OCI-LY3 (cell line): ENCODE measurements around the gene ARMC8.

Experiments used
- H2AFZ ChIP-seq: fragments of 200-600, 300-600 bp; shearing (Covaris generic); 2 replicates; pipeline ENCODE4 v1.6.0; 2014; ENCODE audit warnings: antibody characterized with exemption, low read depth, low read length
- H3K27ac ChIP-seq: fragments of 200-600, 300-600 bp; sonication (generic); 2 replicates; pipeline ENCODE4 v1.5.1; 2014; ENCODE audit warnings: mild to moderate bottlenecking, low read length, moderate library complexity, mixed read lengths
- H3K27me3 ChIP-seq: fragments of 200-600, 300-600 bp; sonication (generic); 2 replicates; pipeline ENCODE4 v1.6.1; 2014; ENCODE audit warnings: low read depth, low read length, mixed read lengths
- H3K36me3 ChIP-seq: fragments of 200-600, 300-600 bp; sonication (generic); replicated peaks from 2 replicates; pipeline ENCODE3; 2014; ENCODE audit warnings: low read depth, low read length, mixed read lengths
- H3K4me1 ChIP-seq: fragments of 300-600, 200-600 bp; sonication (generic); 2 replicates; pipeline ENCODE4 v1.6.1; 2014; ENCODE audit warnings: low read length, mixed read lengths
- H3K4me2 ChIP-seq: fragments of 200-600, 300-600 bp; sonication (generic); 2 replicates; pipeline ENCODE4 v1.6.1; 2014; ENCODE audit warnings: low read length, mixed read lengths
- H3K4me3 ChIP-seq: fragments of 300-600, 200-600 bp; sonication (generic); 2 replicates; pipeline ENCODE4 v1.5.1; 2014; ENCODE audit warnings: antibody characterized with exemption, mild to moderate bottlenecking, low read length, moderate library complexity
- H3K79me2 ChIP-seq: fragments of 300-600, 200-600 bp; shearing (Covaris generic); 2 replicates; pipeline ENCODE4 v1.6.1; 2014; ENCODE audit warnings: mild to moderate bottlenecking, low read length, mixed read lengths
- H3K9ac ChIP-seq: fragments of 300-600, 200-600 bp; shearing (Covaris generic); 2 replicates; pipeline ENCODE4 v1.6.0; 2014; ENCODE audit warnings: mild to moderate bottlenecking, low read length, moderate library complexity
- H3K9me3 ChIP-seq: fragments of 200-600, 300-600 bp; shearing (Covaris generic); 2 replicates; pipeline ENCODE4 v1.6.1; 2014; ENCODE audit warnings: low read length, mixed read lengths; ENCODE audit not compliant: insufficient read depth
- H4K20me1 ChIP-seq: fragments of 200-600, 300-600 bp; sonication (generic); 2 replicates; pipeline ENCODE4 v1.6.1; 2016; ENCODE audit warnings: low read length, mixed read lengths; ENCODE audit not compliant: insufficient read depth
- EZH2phosphoT487 ChIP-seq: fragments of 200-600 bp; shearing (Covaris generic); IDR thresholded peaks from 2 replicates; pipeline ENCODE4 v1.6.1; 2018; ENCODE audit warnings: antibody characterized with exemption, mixed run types, low read depth
- TF ChIP-seq, protein P1 (sequence below): fragments of 200-600, 300-600 bp; sonication (generic); IDR thresholded peaks from 2 replicates; pipeline ENCODE4 v1.5.1; 2014; ENCODE audit warnings: antibody characterized with exemption, low read length, low read depth

ARMC8 gene

GRCh38 chr3:138184994-138185393 lies 2.1 kb upstream of the ARMC8 start:
- H3K27ac ChIP-seq = no peak overlapping the region
- peaks cover 13% of the 10 kb centered on the region; the same call in 1 of the 2 replicates for H4K20me1 ChIP-seq
- no peak overlapping the region for H3K4me3 ChIP-seq
- no peak overlapping the region for H2AFZ ChIP-seq
- H3K4me2 ChIP-seq = no peak overlapping the region
- no peaks in the 10 kb centered on the region for H3K9me3 ChIP-seq
- H3K79me2 ChIP-seq = peaks cover 26% of the 10 kb centered on the region
- H3K27me3 ChIP-seq = peaks cover 16% of the 10 kb centered on the region; the same call in 1 of the 2 replicates
- peaks cover 25% of the 10 kb centered on the region for H3K4me1 ChIP-seq
- TF ChIP-seq, protein P1, sequence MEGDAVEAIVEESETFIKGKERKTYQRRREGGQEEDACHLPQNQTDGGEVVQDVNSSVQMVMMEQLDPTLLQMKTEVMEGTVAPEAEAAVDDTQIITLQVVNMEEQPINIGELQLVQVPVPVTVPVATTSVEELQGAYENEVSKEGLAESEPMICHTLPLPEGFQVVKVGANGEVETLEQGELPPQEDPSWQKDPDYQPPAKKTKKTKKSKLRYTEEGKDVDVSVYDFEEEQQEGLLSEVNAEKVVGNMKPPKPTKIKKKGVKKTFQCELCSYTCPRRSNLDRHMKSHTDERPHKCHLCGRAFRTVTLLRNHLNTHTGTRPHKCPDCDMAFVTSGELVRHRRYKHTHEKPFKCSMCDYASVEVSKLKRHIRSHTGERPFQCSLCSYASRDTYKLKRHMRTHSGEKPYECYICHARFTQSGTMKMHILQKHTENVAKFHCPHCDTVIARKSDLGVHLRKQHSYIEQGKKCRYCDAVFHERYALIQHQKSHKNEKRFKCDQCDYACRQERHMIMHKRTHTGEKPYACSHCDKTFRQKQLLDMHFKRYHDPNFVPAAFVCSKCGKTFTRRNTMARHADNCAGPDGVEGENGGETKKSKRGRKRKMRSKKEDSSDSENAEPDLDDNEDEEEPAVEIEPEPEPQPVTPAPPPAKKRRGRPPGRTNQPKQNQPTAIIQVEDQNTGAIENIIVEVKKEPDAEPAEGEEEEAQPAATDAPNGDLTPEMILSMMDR = no peak
- TF ChIP-seq EZH2phosphoT487 = no peak
- peaks cover 3% of the 10 kb centered on the region for H3K36me3 ChIP-seq
- H3K9ac ChIP-seq = no peak overlapping the region

DNA sequence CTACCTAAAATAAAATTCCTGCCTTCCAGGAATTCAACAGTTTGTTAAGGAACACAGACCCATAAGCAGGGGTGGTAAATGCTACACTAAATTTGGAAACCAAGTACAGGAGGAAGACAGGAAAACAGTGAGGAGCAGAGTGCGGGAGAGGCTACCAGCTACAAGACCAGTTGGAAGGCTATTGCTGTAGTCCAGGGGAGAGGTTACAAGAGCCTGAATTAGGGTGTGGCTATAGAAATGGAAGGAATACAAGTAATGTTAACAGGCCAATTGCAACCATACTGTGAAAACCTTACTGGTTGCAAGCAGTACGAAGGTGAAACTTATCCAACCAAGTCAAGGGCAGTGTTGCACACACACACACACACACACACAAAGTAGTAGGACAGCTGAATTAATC lies 880 bp upstream of the ARMC8 start:
- TF ChIP-seq EZH2phosphoT487 = no peak
- TF ChIP-seq, protein P1 = no peak
- H3K9ac ChIP-seq = peak overlapping the region; percentile 85; the same call in 1 of the 2 replicates
- peaks cover 38% of the 10 kb centered on the region for H3K79me2 ChIP-seq
- H4K20me1 ChIP-seq = peaks cover 18% of the 10 kb centered on the region; the same call in 1 of the 2 replicates
- H3K4me2 ChIP-seq = peak overlapping the region; percentile 84
- peak overlapping the region; percentile 99 for H3K4me3 ChIP-seq
- H3K9me3 ChIP-seq = no peaks in the 10 kb centered on the region
- peaks cover 10% of the 10 kb centered on the region for H3K36me3 ChIP-seq
- H3K27me3 ChIP-seq = peaks cover 16% of the 10 kb centered on the region; the same call in 1 of the 2 replicates
- no peak overlapping the region for H3K27ac ChIP-seq
- H3K4me1 ChIP-seq = peaks cover 25% of the 10 kb centered on the region
- peak overlapping the region; percentile 98 for H2AFZ ChIP-seq

DNA sequence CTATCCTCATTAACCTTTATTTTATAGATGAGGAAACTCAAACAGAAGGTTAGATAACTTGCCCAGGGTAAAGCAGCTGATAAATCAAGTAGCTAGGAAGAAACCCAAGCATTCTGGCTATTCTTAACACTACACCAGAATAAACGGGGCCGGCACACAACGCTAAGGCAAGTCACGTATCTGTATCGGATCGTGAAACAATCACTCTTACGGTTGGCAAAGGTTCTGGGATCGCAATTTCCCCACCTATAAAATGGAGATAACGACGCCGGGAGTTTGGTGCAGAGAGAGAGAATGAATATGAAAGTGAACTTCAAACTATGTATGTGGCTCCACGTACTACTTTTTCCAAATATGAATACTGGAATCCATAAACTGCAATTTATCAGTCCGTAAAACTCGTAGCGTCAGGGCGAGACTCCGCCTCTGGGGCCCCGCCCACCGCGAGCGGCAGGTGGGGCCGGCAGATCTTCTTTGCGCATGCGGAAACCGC lies 252 bp upstream of the ARMC8 start:
- peak overlapping the region; percentile 61 for H3K27ac ChIP-seq
- no peak for TF ChIP-seq EZH2phosphoT487
- TF ChIP-seq, protein P1 = no peak

DNA sequence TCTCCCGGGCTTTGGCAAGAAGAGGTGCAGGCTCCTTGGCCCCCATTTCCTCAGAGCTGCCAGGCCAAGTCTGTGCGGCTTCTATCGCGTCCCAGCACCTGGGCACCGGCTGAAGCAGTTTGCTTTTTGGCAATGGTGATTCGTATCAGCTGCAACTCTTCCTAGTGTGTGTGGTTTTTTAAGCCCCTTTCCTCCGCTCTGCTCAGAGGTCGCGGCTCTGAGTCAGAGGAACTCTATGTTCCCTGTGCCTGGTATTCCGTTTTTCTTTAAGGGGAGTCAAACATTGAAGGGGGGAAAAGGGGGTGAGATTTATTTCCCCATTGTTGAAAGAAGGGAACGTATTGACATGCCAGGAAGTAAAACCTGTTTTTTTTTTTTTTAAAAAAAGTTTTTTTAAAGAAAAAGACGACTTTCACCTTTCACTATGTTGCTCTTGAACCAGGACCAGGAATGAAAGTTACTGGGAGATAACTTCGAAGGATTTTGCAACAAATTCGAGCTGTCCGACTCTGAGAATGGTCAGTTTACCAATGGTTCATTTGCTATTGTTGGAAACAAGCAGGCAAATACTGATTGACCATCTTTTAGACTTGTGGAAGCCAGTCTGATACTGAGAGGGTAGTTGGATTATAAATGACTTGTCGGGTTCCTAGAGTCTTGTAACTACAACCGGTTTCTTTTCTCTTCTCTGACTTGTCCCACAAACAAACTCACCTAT lies 1.1 kb downstream of the ARMC8 start:
- Histone ChIP-seq H3K27ac (0 out of 2 replicates have a peak overlapping the region, but pooled peaks have one; percentile 61), H4K20me1 (peaks cover 24% of the 10 kb centered on the region; the same call in 1 of the 2 replicates), H3K79me2 (peaks cover 57% of the 10 kb centered on the region), H3K27me3 (peaks cover 14% of the 10 kb centered on the region; the same call in 1 of the 2 replicates), H3K4me1 (peaks cover 23% of the 10 kb centered on the region), H3K4me3 (peak overlapping the region; percentile 99), H3K9me3 (no peaks in the 10 kb centered on the region), H2AFZ (peak overlapping the region; percentile 98), H3K4me2 (peak overlapping the region; percentile 76), H3K9ac (peak overlapping the region; percentile 85), H3K36me3 (peaks cover 16% of the 10 kb centered on the region)
- TF ChIP-seq EZH2phosphoT487 = no peak
- TF ChIP-seq, protein P1 = no peak

More for the DNA sequence above, 252 bp upstream of the ARMC8 start:
- peaks cover 16% of the 10 kb centered on the region; the same call in 1 of the 2 replicates for H3K27me3 ChIP-seq
- H3K36me3 ChIP-seq = peaks cover 16% of the 10 kb centered on the region
- peaks cover 44% of the 10 kb centered on the region for H3K79me2 ChIP-seq
- H4K20me1 ChIP-seq = peaks cover 24% of the 10 kb centered on the region; the same call in 1 of the 2 replicates
- H3K4me2 ChIP-seq = peak overlapping the region; percentile 84
- H3K4me3 ChIP-seq = peak overlapping the region; percentile 99
- peaks cover 25% of the 10 kb centered on the region for H3K4me1 ChIP-seq
- peak overlapping the region; percentile 98 for H2AFZ ChIP-seq
- H3K9me3 ChIP-seq = no peaks in the 10 kb centered on the region
- peak overlapping the region; percentile 85 for H3K9ac ChIP-seq
